Measurements from ENCODE around the gene PDGFD.

Gene PDGFD

DNA sequence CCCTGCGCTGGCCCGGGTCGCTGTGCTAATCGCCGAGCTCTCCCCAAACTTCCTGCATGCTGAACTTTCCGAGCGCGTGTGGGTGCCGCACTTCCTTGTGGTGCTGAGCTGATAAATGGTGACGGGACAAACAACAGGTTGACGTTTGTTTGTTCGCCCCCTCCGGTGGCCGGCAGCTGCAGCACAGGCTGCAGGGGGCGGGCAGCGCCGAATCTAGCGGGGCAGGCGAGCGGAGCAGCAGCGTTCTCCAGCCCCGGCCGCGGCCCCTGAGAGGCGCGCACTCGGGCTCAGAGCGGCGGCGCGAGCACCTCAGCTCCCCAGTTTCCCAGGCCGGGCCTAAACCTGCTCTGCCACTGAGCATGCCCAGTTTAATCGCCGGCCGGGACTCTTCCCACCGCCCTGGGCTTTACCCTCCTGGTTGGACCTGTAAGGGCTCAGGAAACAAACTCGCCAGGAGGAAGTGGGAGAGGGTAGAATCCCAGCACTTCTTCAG is at the start of gene PDGFD:
TSS of gene PDGFD (minus strand) at position 120 of the 493 bp plus-strand sequence.
- DNase-seq, result no peak

DNA sequence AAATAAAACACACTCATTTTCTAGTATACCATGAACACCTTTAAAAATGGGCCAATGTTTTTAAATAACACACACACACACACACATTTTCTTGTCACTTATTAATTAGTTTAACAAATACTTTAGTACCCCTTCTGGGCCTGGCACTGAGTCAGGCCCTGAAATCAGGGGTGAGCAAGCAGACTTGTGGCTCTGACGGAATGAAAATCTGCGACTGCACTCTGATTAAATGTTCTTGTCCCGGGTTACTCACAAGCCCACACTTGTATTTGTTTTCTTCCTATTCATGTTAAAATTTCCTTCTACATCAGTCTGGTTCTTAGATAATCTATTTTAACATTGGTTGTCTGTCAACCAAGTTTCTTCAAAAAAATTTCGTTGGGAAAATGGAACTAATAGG is 43.0 kb upstream of the PDGFD start:
- DNase-seq, result no peak

DNA sequence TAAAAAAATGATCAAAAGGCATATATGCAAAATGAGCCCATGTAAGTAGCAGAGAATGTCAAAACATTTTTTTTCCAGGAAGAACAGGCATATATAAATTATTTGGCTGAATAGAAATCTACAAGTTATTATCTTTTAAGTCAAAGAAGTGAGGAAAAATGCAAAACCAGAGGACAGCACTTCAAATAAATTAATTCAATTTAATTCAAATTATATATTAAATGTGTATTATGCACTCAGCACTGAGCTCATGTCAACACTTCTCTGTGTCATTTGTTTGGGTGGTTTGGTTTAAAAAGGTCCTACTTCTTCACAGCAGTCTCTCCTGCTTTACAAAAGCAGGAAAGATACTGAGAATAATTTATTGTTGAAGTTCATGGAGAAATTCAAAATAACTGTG is 41.9 kb upstream of the PDGFD start:
- DNase-seq, result no peak

DNA sequence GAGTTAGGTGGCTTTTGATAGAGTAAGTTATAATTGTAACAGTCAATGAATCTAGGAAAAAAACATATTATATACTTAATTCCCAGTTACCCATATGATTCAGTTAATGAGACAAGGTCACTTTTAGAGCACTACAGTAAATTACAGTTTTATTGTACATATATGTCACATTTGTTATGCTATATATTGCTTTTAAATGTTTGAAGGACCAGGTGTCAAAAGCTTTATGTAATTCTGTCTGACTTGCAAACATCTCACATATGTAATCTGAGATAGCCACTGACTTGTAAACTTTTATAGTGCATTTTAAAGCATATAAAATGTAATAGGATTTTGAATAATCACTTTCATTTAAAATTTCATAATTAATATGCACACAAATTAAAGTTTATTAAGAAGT is 36.7 kb upstream of the PDGFD start:
- DNase-seq, result no peak

DNA sequence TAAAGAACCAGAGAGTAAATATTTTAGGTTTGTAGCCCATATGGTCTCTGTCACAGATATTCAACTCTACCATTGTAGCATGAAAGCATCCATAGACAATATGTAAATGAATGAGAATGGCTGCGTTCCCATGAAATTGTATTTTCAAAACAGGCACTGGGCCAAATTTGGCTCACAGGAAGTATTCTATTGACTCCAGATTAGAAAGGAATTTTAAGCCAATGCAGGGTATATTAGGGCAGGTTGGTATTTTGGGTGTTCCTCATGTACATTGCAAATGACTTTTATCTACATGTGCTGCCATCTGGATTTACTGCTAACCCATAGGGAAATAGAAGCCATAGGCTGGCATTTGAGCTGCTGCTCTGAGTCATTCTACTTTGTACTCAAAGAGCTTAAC is 35.1 kb upstream of the PDGFD start:
- DNase-seq, result no peak

DNA sequence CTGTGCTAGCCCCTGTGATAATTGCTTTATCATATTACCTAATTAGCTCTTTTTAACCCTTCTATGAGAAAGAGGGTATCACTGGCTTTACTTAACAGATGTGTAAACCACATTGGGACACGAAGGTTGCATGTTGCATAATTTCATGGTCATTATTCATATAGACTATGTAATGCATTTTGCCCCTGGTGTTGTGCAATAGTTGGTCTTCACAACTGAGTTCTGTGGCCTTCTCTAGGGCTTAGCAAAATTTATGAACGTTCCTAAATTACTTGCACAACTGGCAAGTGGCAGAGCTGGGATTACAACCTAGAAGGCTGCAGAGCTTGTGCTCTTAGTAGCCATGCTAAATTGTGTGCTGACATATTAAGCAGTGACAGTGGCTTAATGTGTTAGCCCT is 34.6 kb upstream of the PDGFD start:
- DNase-seq, result no peak

DNA sequence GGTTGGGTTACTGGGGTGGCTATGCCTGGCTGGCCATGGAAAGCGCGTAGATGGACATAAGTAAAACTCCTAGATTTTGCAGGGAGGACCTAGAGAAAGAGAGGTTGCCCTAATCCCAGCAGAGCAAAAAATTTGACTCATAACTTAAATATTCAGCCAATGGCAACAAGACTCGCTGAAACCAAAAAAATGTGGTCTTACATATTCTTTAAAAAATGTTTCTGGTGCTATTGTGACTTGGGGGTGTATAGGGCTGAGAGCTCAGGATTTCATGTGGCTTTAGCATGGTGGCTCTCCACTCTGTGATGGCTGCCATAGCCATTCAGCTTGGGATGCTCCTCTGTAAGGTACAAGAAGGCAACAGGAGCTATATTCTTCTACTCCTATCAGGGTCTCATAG is 27.2 kb upstream of the PDGFD start:
- DNase-seq, result no peak

DNA sequence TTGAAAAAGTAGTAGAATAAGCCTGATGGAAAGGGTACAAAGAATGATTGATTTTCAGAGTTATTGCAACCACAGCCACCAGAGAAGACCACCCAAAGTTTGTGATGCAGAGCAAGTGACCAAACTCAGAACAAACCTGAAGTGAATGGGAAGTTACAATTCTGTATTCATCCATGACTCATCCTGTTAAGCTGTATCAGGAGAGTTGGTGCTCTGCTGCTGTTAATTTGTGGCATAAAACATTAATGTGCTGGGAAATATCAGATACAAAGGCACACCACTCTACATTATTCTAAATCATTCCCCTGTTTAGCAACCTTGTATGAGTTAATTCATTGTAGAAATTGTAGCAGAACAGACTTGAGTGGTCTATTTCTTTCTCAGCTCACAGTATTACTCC is 19.6 kb upstream of the PDGFD start:
- DNase-seq, result no peak

DNA sequence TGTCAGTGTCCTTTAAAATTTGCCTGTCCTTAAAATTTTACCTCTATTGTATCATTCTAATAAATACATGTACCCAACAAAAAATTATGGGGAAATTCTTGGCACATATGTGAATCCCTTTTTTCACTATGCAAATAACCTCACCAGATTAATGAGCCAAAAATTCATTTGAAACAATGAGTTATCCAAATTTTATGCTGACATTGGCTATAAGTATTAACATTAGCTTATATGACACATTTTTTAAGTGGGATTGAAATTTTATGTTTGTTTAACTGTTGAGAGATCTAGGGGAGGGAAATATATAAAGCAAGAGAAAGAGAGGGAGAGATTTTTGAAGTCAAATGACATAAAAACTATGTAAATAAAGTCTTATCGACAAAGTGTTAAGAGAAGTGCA is 11.8 kb upstream of the PDGFD start:
- no peak for DNase-seq

DNA sequence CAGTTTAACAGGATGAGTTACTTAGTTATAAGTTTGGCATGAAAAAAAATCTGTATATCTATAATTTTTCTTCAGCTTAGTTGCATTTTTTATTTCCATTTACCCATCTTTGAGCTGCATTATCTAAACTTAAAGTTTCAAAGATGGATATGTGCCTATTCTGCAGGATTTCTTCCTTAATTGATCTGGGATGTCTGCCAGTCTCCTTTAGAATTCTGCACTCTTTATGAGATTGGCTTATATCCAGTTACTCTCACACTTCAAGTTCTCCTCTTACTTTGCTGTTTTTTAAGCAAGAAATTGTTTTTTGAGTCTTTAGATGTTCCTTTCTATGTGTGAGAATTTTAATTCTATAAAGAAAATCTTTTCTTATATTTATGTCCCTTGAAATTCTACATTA is 5.1 kb upstream of the PDGFD start:
- DNase-seq, result no peak

DNA sequence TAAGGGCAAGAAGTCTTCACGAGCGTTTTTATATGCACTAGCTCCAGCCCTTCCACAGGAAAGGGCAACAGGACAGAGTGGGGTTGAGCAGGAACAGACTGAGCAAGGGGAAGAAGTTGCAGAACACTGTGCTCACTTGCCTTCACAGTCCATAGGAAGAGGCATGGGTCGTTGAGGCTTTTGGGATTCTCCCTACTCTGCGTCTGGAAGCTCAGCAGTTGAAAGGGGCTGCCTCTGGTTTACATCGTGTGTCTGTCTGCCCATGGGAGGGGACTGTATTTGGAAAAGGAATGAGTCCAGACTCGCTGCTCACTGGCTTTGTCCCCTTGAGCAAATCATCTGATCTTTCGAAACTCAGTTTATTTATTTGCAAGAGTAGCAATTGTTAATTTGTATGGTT is 1.1 kb upstream of the PDGFD start:
- no peak for DNase-seq

DNA sequence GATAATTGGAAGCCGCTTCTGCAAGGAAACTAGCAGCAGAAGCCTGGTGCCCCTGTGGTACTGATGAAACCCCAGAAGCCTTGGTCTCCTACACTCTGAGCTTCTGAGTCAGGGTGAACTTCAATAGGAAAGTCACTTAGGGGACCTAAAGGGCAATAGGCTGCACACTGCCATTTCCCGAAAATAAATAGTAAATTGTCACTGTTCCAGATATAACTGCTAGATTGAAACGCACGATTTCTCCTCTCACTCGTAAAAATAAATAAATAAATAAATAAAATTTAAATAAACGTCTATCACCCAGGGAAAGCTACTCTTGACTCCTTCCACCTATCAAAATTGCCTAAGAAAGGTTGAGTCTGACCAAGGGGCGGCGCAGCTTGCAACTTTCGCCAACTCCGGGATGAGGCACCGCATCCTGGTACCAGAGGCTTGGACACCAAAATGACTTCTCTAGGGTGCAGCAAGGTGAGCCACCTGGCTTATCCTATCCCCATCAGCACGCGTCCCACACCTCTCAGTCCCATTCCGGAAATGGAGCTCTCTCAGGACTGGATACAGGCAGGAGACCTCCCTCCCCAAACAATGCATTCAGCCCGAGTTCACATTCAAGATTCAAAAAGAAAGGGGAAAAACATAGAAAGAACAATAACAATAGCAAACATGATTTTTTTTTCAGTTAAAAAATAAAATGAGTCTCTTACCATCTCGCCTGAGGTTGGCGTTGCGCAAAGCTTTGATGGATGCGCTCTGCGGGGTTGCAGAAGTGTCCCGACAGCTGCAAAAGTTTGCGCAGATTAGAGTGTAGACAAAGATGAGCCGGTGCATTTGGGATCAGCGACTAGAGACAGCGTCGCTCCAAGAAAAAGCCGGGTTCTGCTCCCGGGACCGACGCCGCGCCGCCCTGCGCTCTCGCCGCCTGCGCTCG is 583 bp downstream of the PDGFD start:
- no peak for DNase-seq

DNA sequence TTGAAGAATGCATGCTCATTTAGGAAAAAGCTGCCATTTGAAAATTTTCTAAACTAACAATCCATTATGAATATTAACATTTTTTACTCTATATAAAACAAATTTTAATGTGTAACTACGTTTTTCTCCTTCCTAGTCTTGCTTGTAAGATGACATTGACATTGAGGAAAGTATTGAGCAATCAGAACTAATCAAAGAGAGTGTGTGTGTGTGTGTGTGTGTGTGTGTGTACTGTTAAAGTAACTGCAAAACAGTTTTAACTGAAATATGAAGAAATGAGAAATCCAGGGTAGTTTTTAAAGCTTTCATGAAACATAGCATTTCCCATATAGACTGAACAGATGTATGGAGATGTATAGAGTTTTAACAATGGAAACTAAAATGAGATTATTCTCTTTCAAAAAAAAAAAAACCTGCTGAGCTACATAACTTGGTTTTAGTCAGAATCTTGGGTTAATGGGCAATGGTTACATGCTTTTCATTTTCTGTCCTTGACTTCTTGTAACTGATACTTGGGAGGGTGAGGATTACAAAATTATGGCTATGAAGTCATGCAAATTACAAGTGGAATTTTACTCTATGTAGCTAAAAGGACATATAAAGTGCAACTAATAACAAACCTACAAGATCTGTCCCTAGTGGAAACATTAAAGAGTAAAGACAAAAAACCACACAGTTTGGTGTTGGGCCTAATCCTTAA is 2.0 kb downstream of the PDGFD start:
- no peak for DNase-seq

DNA sequence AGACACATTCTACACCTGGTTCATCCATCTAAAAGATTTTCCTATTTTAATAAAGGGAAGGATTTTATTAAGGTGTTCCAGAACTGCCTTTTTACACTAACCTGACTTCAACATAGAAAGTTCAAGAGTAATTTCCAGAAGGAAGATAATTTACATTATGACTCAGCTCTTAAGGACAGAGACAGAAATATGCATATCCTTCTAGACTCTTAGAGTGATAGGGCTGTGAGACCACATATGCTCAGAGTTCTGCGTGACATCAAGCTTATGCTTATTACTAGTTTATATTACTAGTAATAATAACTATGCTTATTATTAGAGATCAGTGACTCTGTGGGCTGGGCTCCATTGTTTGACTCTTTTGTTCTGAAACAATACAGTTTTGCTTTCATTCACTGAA is 4.6 kb downstream of the PDGFD start:
- no peak for DNase-seq

DNA sequence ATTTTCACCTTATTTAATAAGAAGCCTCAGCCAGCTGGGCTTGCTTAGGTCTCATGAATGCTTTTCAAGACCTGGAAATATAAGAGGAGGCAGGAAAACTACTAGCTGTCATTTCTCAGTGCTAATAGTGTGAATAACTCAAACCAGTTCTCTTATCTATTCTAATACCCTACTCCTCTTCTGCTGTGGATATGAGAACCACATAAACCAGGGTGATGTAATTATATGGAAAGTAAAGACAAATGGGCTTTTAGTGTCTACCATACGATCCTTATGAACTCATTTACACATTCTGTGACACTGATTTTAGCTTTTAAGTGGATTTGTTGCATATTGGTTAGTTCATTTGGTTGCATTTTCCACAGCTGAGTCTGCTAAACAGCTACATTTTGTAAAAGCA is 8.6 kb downstream of the PDGFD start:
- no peak for DNase-seq

DNA sequence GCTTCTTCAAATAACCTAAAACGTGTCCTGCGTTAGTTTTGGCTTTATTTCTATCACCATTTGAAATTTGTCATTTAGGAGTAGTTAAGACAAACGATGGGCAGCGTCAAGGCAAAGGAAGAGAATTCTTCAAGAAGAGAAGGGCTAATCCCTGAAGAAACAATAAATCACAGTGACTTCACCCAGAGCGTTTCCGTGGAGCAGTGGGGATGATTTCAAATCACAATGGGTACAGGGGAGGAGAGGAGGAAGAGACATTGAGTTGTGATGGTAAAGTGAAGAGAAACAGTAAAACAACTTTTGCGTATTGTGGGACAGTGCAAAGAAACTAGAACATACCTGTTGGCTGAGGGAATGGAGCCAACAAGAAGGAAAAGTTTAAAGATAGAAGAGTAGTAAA is 9.7 kb downstream of the PDGFD start:
- DNase-seq, result no peak

DNA sequence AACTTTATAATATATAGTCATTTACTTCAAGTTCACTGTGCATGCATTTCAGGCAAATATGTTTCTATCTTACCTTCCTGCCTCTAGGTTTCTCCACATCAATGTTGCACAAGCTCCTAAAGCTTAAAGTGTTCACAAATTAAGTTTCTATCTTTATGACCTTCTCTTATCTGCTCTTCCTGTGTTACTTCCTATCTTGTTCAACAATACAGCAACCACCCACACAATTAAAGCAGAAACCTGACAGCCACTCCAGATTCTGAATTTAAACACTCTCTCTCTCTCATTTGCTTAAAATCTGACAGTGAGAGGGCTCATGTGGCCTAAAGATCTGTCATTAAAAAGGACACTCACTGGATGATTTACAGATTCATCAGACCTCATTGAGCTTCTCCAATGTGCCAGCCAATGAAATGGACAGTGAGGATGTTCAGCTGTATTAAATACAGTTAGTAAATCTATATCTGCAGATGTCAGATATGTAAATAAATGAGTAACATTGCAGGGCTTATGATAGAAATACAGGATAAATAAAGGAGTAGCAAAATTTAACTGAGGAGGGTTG is 10.9 kb downstream of the PDGFD start:
- DNase-seq, result no peak

DNA sequence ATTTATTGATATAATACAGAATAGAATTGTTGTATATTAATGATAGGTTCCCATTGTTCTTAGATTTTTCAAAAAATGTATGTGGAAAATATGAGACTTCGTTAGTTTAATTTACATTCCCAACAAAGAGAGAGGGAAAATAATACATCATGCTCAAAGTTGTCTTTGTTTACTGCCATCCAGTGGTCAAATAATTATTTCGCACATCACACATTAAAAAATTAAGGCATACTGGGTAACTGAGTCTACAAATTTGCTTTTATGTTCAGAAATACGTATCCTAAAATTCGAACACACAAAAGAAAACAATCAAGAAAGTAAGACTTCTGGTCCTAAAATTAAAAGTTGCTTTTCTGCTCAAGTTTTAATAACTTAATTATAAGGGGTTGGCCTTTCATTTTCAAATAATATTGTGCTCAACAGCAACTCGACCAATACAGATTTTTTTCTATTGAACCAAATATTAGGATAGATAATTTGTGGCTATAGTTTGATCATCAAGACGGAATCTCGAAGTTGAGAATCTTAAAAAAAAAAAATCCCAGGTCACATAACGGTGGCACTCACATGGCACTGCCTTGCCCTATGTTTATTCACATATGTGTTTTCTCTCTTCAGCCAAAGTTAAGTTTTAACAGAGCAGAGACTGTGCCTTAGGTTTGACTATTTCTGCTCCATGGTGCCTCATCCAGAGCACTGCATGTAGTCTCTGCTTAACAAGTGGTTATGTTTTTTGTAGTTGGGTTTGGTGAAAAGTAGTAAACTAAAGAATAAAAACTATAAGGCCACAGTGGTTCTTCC is 12.3 kb downstream of the PDGFD start:
- DNase-seq, result no peak

DNA sequence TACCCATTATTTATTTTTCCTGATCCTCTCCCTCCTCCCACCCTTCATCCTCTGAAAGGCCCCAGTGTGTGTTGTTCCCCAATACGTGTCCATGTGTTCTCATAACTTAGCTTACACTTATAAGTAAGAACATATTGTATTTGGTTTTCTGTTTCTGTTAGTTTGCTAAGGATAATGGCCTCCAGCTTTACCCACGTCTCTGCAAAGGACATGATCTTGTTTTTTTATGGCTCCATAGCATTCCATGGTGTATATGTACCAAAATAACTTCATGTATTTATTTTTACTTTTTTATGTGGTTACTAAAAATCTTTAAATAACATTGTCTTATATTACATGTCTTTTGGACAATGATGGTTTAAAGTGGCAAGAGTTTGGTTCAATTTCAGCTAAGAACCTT is 15.2 kb downstream of the PDGFD start:
- DNase-seq, result no peak

DNA sequence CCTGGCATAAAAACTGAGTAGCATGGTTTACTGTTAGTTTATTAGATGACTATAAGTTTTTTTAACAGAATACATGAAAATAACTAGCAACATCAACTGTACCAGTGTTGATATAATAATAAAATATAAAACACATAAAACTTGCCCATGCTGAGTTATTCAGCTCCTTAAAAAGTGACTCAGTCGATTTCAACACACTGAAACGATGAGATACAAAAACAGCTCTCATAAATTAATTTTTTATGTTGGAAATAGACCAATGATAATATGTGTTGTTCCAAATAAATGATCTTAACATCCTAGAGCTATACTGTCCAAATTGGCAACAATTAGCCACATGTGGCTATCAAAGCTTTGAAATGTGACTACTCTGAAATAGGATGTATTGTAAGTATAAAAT is 15.9 kb downstream of the PDGFD start:
- DNase-seq, result no peak

DNA sequence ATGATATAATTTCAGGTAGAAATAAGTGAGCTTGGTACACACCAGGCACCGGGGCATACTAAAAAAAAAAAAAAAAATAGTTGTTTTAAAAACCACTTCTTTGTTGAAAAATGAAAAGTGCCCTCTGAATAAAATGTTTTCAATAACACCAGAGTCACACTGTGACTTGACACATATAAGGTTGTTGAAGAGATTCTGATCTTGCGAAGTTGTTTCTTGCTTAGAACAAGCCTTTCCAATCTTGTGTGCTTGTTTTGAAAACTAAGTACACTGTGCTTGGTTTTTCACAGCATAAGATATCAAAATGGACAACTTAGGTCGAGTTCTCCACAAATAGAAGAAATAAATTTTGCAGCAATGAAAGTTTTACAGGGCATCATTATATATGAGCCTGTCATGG is 17.0 kb downstream of the PDGFD start:
- no peak for DNase-seq

DNA sequence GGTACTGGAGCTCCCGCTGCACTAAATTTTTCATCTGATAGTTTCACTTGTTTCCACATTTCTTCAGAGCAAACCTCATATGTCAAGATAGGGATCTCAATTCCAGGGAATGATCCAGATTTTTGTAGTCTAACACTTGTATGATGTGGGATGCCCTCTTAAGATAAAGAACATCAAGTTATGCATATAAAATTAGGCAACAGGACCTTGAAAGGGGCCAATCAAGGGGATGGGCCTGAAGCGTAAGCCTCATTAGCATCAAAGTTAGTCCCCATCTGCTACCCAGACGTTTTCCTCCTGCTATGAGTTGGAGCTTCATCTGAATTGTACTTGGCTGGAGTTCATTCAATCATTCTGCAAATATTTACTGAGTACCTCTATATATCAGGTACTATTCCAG is 17.5 kb downstream of the PDGFD start:
- DNase-seq, result no peak

DNA sequence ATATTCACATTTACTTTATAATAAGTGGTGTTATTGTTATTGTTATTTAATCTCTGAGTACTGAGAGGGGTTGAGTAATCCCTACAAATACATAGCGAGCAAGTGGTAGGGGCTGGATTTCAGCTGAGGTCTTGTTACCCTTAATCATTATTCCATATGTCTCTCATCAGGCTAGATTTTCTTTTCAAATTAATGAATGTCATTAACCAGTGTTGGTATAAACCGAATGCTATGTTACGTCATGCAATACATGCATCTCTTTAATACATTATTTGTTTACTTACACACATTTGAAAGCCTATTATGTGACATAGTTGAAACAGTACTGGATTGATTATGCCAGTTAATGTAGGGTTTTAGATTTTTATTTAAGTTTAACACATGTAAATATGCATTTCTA is 18.9 kb downstream of the PDGFD start:
- DNase-seq, result no peak

All from NCI-H1436 treated with DMSO at 0.1 percent for 48 hours (cell line).